Anterior cingulate cortex (tissue), 58 donors: ENCODE measurements around the gene CYTH1.

Experiments
- DNase-seq, 58 donors: peaks; one replicate each; lab custom pipeline; 2025; lab: John Stamatoyannopoulos, UW

The CYTH1 gene

GRCh38 chr17:78697554-78698343 is 84.3 kb downstream of the CYTH1 start:
- peak in 8 of 58 donors; percentile 13 to 38 (median 24) for DNase-seq

DNA sequence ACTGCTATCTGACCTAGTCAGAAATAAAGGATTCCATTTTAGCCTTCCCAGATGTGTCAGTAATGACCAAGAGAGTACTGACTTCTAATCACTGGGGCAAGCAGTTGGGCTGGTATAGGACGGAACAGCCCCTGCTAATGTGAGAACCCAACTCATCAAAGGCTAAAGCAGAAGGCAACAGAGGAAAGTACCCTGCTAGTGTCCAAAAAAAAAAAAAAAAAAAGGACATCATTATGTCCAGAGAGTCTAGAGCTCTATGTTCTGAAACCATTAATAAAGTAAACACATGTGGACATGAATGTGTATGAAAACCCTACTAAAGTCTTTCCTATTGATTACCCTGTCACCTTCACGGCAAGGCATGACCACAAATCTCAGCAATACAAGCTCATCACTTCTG is 85.0 kb downstream of the CYTH1 start:
- DNase-seq = no peak

DNA sequence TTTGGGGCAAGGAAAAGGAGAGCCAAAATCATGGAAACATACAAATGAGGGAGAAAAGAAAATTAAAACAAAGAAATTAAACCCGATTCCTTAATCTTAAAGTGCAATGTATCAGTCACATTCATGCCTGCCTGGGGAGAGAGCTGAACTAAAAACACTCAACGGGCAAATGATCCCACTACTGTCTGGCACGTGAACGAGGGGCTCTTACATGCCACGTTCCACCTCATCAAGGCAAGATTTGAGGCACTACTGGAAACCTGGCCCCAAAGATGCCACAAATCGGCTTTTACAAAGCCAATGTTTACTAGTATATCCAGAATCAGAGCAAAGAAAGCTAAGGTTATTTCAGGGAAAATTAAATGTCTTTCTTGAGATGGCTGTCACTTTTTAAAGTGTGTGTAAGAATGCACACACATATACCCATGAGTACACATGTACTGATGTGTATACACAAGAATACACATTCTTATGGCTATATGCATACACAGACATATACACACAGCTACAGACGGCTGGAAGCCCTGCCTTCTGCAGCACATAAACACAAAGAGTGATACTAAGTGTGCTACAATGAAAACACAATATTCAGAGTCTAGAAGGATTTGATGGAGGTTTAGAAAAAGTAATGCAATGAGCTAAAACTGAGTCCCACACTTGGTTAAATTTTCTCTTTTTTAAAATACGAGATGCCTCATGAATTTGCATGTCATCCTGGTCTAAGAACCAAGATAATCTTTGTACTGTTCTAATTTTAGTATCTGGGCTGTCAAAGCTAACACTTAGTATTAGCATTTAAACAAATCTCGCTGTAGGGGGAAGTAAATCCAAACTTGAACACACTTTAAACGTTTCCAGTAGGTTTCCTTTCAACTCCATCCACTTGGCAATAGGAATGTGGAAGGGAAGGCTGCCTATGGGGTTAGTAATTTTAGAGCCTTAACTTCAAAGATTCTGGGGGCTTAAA is 85.8 kb downstream of the CYTH1 start:
- no peak for DNase-seq

DNA sequence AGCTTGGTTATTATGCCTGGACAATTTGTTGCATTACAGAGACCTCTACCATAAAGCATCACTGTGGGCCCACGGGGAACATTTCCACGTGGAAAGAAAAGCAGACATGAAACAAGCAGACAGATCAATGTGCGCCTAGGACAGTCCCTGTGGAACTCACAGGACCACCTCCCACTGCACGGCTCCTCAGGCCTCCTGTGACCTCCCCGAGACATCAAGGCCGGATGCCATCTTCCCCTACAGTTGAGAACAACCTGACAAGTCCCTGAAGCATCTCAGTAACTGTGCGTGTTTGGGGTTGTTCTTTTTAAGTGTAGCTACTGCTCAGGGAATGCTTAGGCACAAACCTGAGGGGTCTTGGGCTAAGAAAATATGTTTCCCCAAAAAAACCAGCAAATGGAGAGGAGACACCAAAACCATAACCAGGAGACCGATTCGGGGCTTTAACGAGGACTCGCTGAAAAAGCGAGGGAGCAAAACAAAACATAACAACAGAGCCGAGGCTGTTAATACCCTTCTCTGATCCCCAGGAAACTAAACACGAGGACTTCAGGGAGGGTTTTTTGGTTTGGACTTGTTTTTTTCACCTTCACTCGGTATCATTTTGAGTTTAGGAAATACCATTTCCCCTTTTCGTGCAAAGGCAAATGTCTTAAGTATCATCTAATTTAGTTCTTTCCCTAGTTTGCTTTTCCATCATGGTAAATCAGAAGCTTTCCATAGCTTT is 87.1 kb downstream of the CYTH1 start:
- DNase-seq = no peak

DNA sequence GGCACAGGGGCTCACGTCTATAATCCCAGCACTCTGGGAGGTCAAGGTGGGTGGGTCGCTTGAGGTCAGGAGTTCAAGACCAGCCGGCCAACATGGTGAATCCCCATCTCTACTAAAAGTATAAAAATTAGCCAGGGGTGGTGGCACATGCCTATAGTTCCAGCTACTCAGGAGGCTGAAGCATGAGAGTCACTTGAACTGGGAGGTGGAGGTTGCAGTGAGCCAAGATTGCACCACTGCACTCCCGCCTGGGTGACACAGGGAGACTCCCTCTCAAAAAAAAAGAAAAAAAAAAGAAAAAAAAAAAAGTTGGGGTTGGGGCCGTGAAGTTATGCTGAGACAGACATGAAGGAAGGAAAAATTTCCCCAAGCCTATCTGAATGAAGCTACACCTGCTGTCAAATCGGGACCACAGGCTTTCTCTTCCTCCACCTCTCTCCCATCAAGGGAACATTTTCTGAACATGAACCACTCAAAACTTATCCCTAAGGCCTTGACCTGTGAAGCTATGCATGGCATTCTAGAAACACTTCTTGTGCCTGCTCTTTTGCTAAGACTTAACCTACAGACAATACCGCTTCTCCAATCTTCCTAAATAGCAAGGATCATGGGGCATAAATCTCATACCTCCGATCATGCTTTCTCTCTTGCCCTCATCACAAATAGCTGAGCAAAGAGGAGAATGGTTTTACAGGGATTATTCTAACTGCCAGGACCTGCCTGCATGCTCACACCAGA is 88.6 kb downstream of the CYTH1 start:
- no peak for DNase-seq

DNA sequence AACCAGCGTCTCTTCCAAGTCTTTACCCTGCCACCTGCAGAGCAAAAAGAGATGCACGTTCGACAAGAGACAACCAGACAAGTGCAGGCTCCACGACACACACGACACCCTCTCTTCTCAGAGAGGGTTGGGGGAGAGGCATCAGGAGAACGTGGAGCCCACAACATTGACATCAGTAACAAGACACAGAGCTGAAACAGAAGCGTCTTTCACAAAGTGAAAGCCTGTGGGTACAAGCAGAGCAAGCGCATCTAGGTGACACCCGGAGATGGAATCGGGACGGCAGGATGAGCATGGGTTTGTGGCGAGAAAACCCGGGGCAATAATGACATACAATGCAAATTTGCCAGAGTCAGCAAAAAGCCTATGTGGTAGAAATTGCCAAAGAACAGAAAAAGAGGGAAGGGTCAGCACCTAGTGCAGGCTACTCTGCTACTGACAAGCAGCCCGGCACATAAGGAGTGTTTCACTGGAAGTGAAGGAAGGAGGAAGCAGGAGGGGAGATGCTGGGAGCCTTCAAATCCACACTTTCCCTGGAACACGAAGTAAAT is 89.5 kb downstream of the CYTH1 start:
- DNase-seq = peak in 2 of 58 donors; percentile 15 to 19

DNA sequence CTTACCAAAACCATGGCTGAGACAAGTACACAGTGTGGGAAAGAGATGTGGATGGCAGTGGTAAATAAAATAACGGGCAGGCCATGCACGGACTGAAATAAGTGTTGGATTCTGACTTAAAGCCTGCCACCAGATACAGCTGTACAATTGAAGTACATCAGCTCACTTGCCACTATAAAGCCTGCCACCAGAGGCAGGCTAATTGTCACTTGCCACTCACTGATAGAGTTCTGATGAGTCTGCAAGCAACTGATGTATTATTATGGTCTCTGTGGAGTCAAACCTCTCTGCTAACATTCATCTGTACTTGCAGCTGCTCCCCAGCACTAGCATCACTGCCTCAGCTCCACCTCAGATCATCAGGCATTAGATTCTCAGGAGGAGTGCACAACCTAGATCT is 93.0 kb downstream of the CYTH1 start:
- DNase-seq = no peak

DNA sequence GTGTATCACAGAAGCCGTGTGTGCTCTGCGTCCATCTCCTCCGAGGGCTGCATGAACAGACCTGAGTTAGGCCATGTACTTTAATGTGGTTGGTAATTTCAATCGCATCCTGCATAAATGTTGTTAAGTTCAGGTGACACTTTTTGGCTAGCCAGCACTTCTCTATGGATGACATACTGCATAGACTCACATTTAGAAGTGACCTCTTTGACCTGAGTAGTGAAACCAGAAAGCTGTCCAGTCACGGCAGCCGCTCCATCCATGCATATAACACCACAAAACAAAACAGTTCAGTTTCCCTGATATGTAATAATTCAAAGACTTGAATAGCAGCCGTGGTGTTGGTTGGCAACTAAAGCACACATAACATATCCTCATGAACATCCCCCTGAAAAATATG is 94.1 kb downstream of the CYTH1 start:
- DNase-seq = no peak

GRCh38 chr17:78687125-78687524 is 94.9 kb downstream of the CYTH1 start:
- no peak for DNase-seq

DNA sequence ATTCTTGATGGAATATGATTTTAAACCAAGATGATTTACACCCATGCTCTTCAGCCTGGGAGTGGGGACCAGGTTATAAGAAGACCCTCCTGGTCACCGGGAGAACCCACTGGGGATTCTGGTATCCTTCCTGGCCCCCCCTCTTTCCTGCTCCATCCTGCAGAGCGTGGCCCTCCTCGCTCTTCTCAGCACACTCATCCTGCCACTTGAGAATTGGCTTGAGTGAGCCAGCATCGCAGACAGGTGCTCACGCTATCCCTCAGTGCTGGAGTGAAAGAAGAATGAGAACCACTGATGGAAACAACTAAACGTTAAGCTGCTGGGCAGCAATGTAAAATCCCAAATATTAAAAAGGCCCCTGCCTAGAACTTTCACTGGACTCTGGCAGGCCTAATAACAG is 98.0 kb downstream of the CYTH1 start:
- DNase-seq = no peak

- DNase-seq = no peak
Measured at GRCh38 chr17:78683408-78683961, 98.6 kb downstream of the CYTH1 start.

DNA sequence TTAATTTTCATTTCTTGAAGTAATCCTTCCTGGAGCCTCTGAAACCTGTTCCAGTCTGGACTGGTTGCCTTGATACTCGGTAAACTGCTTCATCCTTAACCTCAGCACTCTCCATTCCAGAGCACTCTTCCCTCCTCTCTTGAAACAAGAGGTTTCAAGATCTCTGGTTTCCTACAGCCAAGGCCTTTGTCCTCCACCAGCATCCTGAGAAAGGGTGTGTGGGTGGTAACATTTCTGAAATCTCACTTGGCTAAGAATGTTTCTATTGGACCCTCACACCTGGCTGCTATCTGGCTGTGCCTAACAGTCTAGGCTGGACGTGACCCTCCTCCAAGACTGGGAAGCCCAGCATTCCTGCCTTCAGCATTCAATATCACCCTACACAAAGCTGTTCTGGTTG is 99.7 kb downstream of the CYTH1 start:
- no peak for DNase-seq

DNA sequence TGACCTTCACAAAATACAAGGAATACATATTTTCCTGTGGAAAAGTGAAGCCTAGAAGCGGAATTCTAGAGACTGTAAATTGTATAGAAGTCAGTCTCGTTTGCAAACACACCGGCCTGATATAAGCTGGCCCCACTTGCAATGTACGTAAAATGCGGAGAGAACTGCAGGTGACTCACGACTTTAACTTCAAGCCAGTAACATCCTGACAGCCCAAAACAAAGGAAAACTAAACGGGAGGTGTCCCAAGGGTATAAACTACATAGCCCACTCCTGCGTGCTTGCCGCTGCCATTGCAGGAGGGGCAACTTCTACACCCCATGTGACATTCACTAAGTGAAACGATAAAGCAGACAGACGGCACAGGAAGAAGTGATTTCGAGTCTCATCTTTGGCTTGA is 101.6 kb downstream of the CYTH1 start:
- DNase-seq = no peak

GRCh38 chr17:78679495-78680395 is 102.3 kb downstream of the CYTH1 start:
- peak in 31 of 58 donors; percentile 5 to 77 (median 41) for DNase-seq

DNA sequence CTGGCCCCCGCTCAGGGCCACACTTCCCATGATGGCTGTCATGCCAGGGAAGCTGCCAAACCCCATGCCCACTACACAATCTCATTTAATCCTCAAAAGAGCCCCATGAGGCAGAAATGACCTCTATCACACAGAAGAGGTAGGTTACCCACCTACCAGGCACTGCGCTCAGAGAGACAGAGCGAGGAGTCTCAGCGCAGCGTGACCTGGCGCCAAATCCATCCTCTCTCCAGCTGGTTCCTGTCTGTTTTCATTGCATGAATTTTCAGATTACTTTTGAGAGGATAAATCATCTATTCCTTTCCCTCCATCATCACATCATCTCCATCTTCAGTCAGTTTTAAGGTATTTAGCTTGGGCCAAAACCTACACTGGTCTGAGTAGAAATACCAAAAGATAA is 103.4 kb downstream of the CYTH1 start:
- no peak for DNase-seq

GRCh38 chr17:78678222-78678557 is 103.9 kb downstream of the CYTH1 start:
- DNase-seq = no peak

- DNase-seq = no peak
Measured at GRCh38 chr17:78677303-78678221, 104.5 kb downstream of the CYTH1 start.
